Measurements from ENCODE around the gene IL17A. TPM values are rescaled to one million over a fixed set of nuclear protein-coding genes. Genes with fewer than 3 reads are reported as not detected.

IL17A gene
- total RNA-seq, 1 experiment from 2014 or later: not detected

DNA sequence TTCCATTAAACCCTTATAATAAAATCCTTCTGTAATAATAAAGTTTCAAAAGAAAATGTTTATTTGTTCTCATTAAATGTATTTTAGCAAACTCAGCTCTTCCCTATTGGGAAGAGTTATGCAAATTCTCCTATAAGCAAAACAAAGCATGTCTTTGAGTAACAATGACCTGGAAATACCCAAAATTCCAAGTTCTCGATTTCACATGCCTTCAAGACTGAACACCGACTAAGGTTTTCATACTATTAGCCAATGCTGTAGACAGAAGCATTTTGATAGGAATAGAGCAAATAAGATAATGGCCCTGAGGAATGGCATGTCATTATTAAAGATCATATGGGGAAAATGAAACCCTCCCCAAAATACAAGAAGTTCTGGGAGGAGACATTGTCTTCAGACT lies 3.8 kb downstream of the IL17A start:
- Histone ChIP-seq H3K9me2 (replicated peaks; ENCODE audit: low read length) (no peaks in the 10 kb centered on the region), H3K9ac (ENCODE audit: low read length) (no peak overlapping the region), H4K20me1 (ENCODE audit: low read length) (no peaks in the 10 kb centered on the region), H3K4me1 (ENCODE audit: insufficient read depth, low read length) (no peaks in the 10 kb centered on the region), H3K4me3 (ENCODE audit: low read length) (no peak overlapping the region), H3K27ac (ENCODE audit: low read length) (no peak overlapping the region), H3K27me3 (ENCODE audit: low read length) (peaks cover 48% of the 10 kb centered on the region), H3F3A (ENCODE audit: low read length, unreplicated experiment) (no peaks in the 10 kb centered on the region), H3K9me3 (ENCODE audit: low read length) (no peaks in the 10 kb centered on the region), H3K36me3 (ENCODE audit: low read depth, low read length) (no peaks in the 10 kb centered on the region), H2AFZ (ENCODE audit: low read length) (no peak overlapping the region), H3K79me2 (ENCODE audit: low read length) (no peaks in the 10 kb centered on the region), H3K4me2 (ENCODE audit: low read length) (no peak overlapping the region)
- DNase-seq: no peak
- intact Hi-C loops (cut with micrococcal nuclease): no loop called here
- ChIA-PET POLR2A (ENCODE audit: unreplicated experiment) (no interaction called here), CTCF (no interaction called here)
- ATAC-seq: no peak
- no TSS peak for BruUV-seq (replicated peaks)
- TF ChIP-seq CTCF (conservative IDR thresholded peaks at IDR 0.05; ENCODE audit: low read depth, low read length): no peak
- no peak for TF ChIP-seq EZH2phosphoT487 (IDR thresholded peaks at IDR 0.05; ENCODE audit: borderline replicate concordance, low read length)
- no peak for TF ChIP-seq EZH2 (IDR thresholded peaks at IDR 0.05; ENCODE audit: low read length, unreplicated experiment)

DNA sequence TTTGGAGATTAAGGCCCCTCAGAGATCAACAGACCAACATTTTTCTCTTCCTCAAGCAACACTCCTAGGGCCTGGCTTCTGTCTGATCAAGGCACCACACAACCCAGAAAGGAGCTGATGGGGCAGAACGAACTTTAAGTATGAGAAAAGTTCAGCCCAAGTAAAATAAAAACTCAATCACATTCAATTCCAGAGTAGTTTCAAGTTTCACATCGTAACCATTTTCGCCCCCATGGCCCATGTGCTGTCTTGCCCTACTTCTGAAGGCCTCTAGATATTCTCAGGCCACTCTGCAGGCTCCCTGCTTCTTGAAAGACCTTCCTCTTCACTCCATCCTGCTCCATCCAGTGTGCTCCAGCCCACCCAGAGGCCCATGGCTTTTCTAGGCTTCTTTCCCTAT lies 4.2 kb downstream of the IL17A start:
- intact Hi-C loops (cut with micrococcal nuclease): no loop called here
- Histone ChIP-seq H4K20me1 (ENCODE audit: low read length) (no peaks in the 10 kb centered on the region), H3K9me3 (ENCODE audit: low read length) (no peaks in the 10 kb centered on the region), H3K27me3 (ENCODE audit: low read length) (peaks cover 45% of the 10 kb centered on the region), H3K4me2 (ENCODE audit: low read length) (no peak overlapping the region), H3F3A (ENCODE audit: low read length, unreplicated experiment) (no peaks in the 10 kb centered on the region), H3K9ac (ENCODE audit: low read length) (no peak overlapping the region), H3K9me2 (replicated peaks; ENCODE audit: low read length) (no peaks in the 10 kb centered on the region), H3K27ac (ENCODE audit: low read length) (no peak overlapping the region), H3K4me1 (ENCODE audit: insufficient read depth, low read length) (no peaks in the 10 kb centered on the region), H3K4me3 (ENCODE audit: low read length) (no peak overlapping the region), H3K36me3 (ENCODE audit: low read depth, low read length) (no peaks in the 10 kb centered on the region), H3K79me2 (ENCODE audit: low read length) (no peaks in the 10 kb centered on the region), H2AFZ (ENCODE audit: low read length) (no peak overlapping the region)
- CTCF ChIA-PET: no interaction called here
- TF ChIP-seq EZH2phosphoT487 (IDR thresholded peaks at IDR 0.05; ENCODE audit: borderline replicate concordance, low read length) (no peak), EZH2 (IDR thresholded peaks at IDR 0.05; ENCODE audit: low read length, unreplicated experiment) (no peak), CTCF (conservative IDR thresholded peaks at IDR 0.05; ENCODE audit: low read depth, low read length) (no peak)
- ATAC-seq: no peak
- no TSS peak for BruUV-seq (replicated peaks)
- POLR2A ChIA-PET (ENCODE audit: unreplicated experiment): no interaction called here
- DNase-seq: no peak

DNA sequence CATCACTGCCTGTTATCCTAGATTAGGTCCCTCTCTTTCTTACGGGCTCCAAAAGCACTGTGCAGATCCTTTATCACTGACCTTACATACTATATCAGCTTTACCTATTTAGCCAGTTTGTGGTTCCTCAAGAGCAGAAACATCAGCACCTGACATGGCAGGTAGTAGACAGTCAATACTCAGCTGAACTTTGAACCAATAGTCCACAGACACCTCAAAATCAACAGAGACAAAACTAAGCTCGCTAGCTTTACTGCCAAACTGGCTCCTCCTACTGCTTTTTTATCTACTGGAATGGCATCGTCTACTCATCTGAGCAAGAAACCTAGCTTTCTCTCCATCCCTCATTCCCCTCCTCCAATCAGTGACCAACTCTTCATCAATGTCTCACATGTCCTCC lies 5.6 kb downstream of the IL17A start:
- Histone ChIP-seq H2AFZ (ENCODE audit: low read length) (no peak overlapping the region), H3K36me3 (ENCODE audit: low read depth, low read length) (no peaks in the 10 kb centered on the region), H3K27me3 (ENCODE audit: low read length) (peaks cover 43% of the 10 kb centered on the region), H3K9ac (ENCODE audit: low read length) (no peak overlapping the region), H3K4me3 (ENCODE audit: low read length) (no peak overlapping the region), H3K4me2 (ENCODE audit: low read length) (no peak overlapping the region), H3K4me1 (ENCODE audit: insufficient read depth, low read length) (no peaks in the 10 kb centered on the region), H4K20me1 (ENCODE audit: low read length) (no peaks in the 10 kb centered on the region), H3K9me3 (ENCODE audit: low read length) (no peaks in the 10 kb centered on the region), H3K9me2 (replicated peaks; ENCODE audit: low read length) (no peaks in the 10 kb centered on the region), H3K79me2 (ENCODE audit: low read length) (no peaks in the 10 kb centered on the region), H3K27ac (ENCODE audit: low read length) (no peak overlapping the region), H3F3A (ENCODE audit: low read length, unreplicated experiment) (no peaks in the 10 kb centered on the region)
- intact Hi-C loops (cut with micrococcal nuclease): no loop called here
- POLR2A ChIA-PET (ENCODE audit: unreplicated experiment): no interaction called here
- no TSS peak for BruUV-seq (replicated peaks)
- DNase-seq (no peak), ATAC-seq (no peak)
- TF ChIP-seq CTCF (conservative IDR thresholded peaks at IDR 0.05; ENCODE audit: low read depth, low read length) (no peak), EZH2 (IDR thresholded peaks at IDR 0.05; ENCODE audit: low read length, unreplicated experiment) (no peak), EZH2phosphoT487 (IDR thresholded peaks at IDR 0.05; ENCODE audit: borderline replicate concordance, low read length) (no peak)
- CTCF ChIA-PET: no interaction called here

Measured in PC-3 (cell line).